HG03565 (cell line): ENCODE data around the gene ID3.
"Not testable (repeated sequence)": the region's sequence is repeated elsewhere in the genome, so short reads cannot be mapped to it uniquely, and the experiment has no call there.

Source experiments
- ATAC-seq: cut with Tn5 transposase; IDR thresholded peaks from one replicate; pipeline ENCODE4 v1.9.1; 2021; ENCODE audit warnings: mild to moderate bottlenecking, moderate library complexity; ENCODE audit not compliant: unreplicated experiment

Gene ID3

GRCh38 chr1:23553231-23554126 lies 5.8 kb downstream of the ID3 start:
- ATAC-seq: no peak

DNA sequence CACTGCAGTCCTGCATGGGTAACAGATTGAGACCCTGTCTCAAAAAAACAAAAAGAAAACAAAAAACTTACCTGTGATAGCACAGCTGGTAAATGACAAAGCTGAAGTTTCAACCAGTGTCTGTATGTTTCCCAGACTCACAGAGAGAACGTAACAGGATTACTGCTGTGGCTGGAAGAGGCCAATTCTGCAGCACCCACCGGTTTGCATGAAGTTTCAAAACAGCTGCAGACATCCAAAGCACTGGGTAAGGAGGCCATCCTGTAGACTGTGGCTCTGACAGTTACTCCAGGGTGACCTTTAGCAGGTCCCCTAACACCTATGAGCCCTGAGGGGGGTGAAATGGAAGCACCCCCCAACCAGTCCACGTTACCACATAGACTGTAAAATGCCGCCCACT lies 7.5 kb downstream of the ID3 start:
- ATAC-seq: no peak

DNA sequence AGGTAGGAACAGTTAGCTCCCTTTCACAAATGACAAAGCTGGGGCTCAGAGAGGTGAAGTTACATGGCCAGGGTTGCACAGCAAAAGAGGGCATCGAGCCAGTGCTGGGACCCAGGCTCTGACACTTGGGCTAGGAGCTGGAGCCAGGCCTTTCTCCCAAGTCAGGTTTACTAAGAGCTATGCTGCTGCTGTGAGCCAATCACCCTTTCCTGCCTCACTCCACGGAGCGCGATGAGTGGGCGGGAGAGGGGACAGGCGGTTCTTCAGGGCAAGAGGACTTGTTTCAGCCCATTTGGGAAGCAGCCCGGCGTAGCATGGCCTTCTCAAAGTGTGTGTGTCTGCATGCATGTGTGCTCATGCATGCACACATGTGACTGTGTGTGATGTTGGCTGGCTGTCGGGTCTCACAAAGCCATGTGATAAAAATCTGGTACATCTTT lies 10.6 kb downstream of the ID3 start:
- ATAC-seq: no peak

DNA sequence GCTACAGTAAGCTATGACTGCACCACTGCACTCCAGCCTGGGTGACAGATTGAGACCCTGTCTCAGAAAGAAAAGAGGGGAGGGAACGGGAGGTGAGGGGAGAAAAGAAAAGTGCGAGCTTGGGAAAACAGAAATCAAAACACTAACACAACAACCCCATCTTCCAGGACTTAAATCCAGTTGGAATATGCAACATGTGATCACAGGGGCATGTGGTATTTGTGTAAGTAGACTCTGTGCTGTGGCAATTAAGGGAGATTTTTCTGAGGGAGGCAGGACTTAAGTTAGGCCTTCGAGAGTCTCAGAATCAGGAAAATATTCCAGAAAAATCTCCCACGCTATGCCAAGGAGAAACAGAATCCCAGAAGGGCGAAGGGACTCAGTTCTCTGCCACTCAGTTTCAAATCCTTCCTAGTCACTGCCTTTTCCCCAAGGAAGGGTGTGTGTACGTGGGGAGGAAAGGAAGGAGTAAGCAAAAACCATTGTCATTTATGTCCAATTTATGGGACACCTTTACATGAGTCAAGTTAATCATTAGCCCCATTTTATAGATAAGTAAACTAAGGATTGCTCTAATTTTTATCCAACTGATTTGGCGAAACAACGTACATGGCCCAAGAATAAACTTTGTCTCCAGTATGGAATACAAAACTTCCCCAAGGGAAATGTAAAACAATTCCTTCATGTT lies 12.3 kb downstream of the ID3 start:
- no peak for ATAC-seq

DNA sequence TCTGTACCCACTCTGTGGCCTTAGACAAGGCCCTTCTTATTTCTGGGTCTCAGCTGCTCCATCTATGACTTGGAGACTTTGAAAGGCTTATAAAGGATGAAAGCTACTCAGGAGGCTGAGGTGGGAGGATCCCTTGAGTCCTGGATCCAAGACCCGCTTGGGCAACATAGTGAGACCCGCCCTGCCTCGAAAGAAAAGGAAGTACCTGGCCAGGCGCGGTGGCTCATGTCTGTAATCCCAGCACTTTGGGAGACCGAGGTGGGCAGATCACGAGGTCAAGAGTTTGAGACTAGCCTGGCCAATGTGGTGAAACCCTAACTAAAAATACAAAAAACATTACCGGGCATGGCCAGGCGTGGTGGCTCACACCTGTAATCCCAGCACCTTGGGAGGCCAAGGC lies 13.4 kb downstream of the ID3 start:
- no peak for ATAC-seq

DNA sequence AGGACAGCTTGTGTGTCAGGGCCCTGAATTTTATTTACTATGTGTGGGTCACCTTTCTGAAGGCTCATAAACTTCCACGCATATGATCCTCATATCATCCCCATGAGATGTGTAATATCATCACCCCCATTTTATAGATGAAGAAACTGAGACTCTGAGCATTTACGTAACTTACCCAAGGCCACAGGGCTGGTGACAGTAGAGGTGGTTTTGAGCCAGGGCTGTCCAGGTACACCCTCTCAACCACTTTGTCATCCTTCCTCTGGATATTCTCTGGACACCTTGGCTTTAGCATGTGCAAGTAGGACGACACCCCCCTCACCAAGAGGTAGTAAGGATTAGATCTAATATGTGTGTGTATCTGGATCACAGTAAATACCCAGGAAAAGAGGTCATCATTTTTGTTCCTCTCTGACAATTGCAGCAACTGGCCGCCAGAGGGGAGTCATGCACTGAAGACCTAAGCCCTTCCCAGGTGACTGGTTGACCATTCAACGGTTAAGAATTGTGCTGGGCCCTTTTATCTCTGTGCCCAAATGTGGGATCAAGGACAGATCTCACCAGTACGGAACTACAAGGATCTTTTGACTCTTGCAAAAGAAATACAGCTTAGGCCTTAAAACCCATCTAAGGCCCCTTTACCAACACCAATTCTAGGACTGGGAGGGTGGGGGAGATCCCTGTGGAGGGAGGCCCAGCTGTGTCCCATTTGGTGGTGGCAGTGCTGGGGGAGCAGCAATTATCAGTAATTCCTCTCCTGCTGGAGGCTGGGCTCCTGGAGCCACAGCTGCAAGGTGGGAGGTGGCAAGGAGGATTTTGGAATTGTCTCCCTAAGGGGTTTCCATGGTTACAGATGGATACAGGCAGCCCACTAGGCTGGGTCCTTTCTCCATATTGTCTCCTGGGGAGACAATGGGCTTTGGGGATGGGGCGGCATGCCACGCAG lies 14.6 kb downstream of the ID3 start:
- no peak for ATAC-seq

DNA sequence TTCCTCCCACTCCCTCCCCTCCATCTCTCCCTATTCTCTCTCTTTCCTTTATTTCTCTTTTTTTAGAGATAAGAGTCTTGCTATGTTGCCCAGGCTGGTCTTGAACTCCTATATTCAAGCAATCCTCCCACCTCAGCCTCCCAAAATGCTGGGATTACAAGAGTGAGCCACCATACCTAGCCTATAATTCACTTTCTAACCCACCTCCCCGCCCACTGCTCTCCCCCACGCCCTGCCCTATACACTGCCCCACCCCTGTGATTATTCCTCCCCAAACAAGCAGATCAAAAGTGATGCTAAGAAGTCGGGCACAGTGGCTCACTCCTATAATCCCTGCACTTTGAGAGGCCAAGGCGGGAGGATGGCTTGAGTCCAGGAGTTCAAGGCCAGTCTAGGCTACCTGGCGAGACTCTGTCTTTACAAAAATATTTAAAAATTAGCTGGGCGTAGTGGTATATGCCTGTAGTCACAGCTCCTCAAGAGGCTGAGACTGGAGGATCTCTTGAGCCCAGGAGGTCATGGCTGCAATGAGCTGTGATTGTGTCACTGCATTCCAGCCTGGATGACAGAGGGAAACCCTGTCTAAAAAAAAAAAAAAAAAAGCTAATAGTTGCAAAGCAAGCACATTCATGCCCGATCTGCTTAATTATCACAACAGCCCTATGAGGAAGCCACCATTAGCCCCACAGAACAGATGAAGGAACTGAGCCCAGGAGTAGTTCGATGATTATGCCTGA lies 15.4 kb downstream of the ID3 start:
- no peak for ATAC-seq

GRCh38 chr1:23542940-23543339 lies 16.4 kb downstream of the ID3 start:
- not testable (repeated sequence) for ATAC-seq

- peak; percentile 66 for ATAC-seq
These were observed 19.5 kb downstream of the ID3 start for GRCh38 chr1:23539698-23540266.

GRCh38 chr1:23537296-23537973 lies 21.9 kb downstream of the ID3 start:
- no peak for ATAC-seq

DNA sequence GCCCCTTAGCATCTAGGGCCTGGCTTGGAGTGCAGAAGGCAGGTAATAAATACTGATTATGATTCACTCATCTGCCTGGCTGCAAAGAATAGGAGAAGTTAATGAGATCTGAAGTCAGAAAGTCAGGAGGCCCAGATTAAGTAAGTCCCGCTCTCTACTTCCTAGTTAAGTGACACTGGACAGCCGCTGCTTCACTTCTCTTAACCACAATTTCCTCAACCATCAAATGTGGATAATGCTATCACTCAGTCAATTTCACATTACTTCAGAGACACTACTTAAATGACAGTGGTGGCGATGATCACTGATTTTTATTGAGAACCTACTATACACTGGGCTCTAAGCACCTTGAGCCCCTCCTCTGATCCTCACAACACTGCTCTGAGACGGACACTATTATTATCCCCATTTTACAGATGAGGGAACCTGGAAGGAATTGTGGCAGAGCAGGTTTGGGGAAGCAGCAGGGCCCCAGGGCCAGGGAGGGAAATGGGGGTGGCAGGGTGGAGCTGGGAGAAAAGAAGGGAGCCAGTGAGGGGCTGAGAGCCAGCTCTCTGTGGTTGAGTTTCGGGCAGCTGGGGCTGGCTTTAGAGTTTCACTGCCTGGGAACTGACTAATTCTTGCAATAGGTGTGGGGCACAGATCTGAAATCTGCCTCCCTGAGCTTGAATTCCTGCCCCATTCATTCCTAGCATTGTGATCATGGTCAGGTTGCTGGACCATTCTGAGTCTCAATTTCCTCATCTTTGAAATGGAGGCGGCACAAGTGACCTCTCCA lies 25.9 kb downstream of the ID3 start:
- no peak for ATAC-seq

DNA sequence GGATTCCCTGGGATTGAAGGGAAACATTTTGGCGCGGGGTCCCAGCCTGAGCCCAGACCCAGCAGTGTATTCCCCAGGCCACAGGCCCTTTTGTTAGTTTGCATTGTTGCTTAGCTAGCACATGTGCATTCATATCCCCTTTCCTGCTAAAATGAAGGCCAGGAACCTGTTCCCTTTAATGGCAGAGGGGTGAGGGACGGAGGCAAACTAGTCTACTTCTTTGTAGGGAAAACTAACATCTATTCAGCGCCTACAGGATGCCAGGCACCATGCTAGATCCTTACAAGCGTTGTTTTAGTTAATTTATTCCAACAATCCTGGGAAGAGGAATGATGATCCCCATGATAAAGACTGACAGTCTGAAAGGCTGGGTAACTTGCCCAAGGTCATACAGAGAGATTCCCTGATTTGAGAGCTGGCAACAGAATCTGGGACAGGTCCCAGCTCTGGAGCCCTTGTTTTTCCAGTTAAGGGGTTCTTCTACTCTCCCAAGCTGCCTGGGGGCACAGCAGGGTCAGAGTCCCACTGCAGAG lies 27.7 kb downstream of the ID3 start:
- no peak for ATAC-seq

GRCh38 chr1:23530747-23531561 lies 28.3 kb downstream of the ID3 start, which contains the start of gene E2F2:
TSS of gene E2F2 (minus strand) at chr1:23531233. CDS start at chr1:23530793, 440 bp downstream.
- peak; percentile 52 for ATAC-seq

- ATAC-seq: no peak
These were observed 29.1 kb downstream of the ID3 start for GRCh38 chr1:23530087-23530746.

DNA sequence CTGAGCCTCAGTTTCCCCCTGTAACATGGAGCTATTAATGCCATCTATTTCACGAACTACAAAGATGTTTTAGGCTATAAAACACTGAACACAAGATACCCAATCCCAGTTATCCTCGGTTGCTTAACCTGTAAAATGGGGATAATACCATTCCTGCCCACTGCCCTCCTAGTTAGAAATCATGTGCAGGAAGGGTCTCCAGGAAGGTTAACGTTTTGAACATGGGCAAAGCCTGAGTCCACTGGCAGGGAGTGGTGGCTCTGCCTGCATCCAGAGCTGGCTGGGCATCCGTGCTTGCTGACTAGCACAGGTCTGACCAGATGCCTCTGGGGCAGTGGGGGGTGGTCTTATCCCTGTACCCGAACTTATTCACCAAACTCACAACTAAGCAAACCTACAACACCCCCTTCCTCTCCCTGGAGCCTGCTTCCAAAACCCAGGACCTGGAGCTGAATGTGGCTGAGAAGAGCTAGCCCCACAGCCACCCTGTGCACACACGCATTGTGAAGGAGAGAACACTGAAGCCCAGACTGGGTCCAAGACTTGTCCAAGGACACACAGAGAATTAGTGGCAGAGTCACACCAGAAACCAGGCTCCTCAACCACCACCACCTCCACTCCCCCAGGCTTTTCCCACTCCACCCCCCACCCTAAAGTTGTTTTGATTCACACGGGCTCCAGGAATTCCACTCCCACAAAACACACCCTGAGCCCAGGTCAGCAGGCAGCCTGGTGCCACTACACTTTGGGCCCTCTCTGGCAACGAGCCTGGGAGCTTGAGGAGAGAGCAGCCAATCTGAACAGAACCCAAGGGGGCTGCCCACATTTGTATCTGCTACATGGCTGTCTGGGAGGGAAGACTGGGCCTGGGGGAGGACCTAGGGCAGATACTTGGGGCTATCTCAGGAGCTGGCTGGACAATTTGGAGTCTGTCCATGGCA lies 29.9 kb downstream of the ID3 start:
- no peak for ATAC-seq
